Coronary artery (tissue), 2 donors: Measurements from ENCODE around the gene ATG16L2.

Experiments
- DNase-seq: peaks from one replicate; pipeline ENCODE4 v3.0.0-alpha.2; 2017; ENCODE audit warnings: low spot score
- H3K27ac ChIP-seq, 2 donors: fragments of 200-600 bp; sonication (generic); one replicate each; pipeline ENCODE4 v1.5.1; 2016 to 2019
- H3K4me3 ChIP-seq: fragments of 200-600 bp; sonication (generic); 2 replicates; pipeline ENCODE4 v1.5.1; 2016; ENCODE audit warnings: mild to moderate bottlenecking, moderate library complexity
- TF ChIP-seq, protein P1 (sequence below): fragments of 200-600 bp; sonication (generic); IDR thresholded peaks from one replicate; pipeline ENCODE4 v1.5.1; 2019; ENCODE audit warnings: antibody characterized with exemption

The ATG16L2 gene

DNA sequence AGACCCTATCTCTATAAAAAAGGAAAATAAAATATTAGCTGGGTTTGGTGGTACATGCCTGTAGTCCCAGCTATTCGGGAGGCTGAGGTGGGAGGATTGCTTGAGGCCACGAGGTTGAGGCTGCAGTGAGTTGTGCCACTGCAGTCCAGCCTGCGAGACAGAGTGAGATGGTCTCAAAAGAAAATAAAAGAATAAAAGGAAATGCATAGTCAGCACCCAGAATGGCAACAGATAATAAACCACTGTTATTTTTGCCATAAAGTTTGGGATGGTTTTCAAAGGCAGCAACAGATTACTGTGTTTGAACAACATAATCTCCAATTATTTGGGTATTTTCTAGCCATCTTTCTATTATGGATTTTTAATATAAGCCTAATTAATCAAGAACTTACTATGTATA lies 61.9 kb downstream of the ATG16L2 start:
- H3K27ac ChIP-seq, result no peak overlapping the region
- H3K4me3 ChIP-seq, result no peak overlapping the region
- DNase-seq, result no peak
- TF ChIP-seq, protein P1, sequence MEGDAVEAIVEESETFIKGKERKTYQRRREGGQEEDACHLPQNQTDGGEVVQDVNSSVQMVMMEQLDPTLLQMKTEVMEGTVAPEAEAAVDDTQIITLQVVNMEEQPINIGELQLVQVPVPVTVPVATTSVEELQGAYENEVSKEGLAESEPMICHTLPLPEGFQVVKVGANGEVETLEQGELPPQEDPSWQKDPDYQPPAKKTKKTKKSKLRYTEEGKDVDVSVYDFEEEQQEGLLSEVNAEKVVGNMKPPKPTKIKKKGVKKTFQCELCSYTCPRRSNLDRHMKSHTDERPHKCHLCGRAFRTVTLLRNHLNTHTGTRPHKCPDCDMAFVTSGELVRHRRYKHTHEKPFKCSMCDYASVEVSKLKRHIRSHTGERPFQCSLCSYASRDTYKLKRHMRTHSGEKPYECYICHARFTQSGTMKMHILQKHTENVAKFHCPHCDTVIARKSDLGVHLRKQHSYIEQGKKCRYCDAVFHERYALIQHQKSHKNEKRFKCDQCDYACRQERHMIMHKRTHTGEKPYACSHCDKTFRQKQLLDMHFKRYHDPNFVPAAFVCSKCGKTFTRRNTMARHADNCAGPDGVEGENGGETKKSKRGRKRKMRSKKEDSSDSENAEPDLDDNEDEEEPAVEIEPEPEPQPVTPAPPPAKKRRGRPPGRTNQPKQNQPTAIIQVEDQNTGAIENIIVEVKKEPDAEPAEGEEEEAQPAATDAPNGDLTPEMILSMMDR, result no peak
